ENCODE data around the gene TMPRSS11D.

- no peak for TF ChIP-seq CTCF (IDR thresholded peaks at IDR 0.05; ENCODE audit: insufficient read depth, low read length, poor library complexity, severe bottlenecking)
- TF ChIP-seq EZH2phosphoT487 (conservative IDR thresholded peaks at IDR 0.05; ENCODE audit: low read length) = no peak
Measured at GRCh38 chr4:67926485-67926884, 42.7 kb upstream of the TMPRSS11D start.
